Epithelial cell of proximal tubule (primary cell): ENCODE measurements around the gene SPTAN1. TPM values are rescaled to one million over a fixed set of nuclear protein-coding genes. Genes with fewer than 3 reads are reported as not detected.

ENCODE experiments used
- DNase-seq: peaks from one replicate; pipeline ENCODE4 v3.0.0-alpha.2; 2011; ENCODE audit warnings: low read depth
- H3K4me3 ChIP-seq: 2 replicates; pipeline ENCODE4 v1.5.1; 2011; ENCODE audit warnings: low read depth, mild to moderate bottlenecking, low read length
- total RNA-seq: library from RNA; depleted of rRNA; stranded (reverse); fragments of >200 nt; gene quantifications from 2 replicates; pipeline ENCODE4 v1.2.3, GENCODE V29; 2015
- TF ChIP-seq, protein P1 (sequence below): conservative IDR thresholded peaks from 2 replicates; pipeline ENCODE4 v1.5.1; 2012; ENCODE audit warnings: low read depth, mild to moderate bottlenecking, low read length

SPTAN1 gene
- total RNA-seq, 1 donor from 2014 or later = 193 TPM

- DNase-seq = no peak
- TF ChIP-seq, protein P1, sequence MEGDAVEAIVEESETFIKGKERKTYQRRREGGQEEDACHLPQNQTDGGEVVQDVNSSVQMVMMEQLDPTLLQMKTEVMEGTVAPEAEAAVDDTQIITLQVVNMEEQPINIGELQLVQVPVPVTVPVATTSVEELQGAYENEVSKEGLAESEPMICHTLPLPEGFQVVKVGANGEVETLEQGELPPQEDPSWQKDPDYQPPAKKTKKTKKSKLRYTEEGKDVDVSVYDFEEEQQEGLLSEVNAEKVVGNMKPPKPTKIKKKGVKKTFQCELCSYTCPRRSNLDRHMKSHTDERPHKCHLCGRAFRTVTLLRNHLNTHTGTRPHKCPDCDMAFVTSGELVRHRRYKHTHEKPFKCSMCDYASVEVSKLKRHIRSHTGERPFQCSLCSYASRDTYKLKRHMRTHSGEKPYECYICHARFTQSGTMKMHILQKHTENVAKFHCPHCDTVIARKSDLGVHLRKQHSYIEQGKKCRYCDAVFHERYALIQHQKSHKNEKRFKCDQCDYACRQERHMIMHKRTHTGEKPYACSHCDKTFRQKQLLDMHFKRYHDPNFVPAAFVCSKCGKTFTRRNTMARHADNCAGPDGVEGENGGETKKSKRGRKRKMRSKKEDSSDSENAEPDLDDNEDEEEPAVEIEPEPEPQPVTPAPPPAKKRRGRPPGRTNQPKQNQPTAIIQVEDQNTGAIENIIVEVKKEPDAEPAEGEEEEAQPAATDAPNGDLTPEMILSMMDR = no peak
- no peak overlapping the region for H3K4me3 ChIP-seq
These were observed 11.6 kb upstream of the SPTAN1 start for GRCh38 chr9:128540634-128541360.

DNA sequence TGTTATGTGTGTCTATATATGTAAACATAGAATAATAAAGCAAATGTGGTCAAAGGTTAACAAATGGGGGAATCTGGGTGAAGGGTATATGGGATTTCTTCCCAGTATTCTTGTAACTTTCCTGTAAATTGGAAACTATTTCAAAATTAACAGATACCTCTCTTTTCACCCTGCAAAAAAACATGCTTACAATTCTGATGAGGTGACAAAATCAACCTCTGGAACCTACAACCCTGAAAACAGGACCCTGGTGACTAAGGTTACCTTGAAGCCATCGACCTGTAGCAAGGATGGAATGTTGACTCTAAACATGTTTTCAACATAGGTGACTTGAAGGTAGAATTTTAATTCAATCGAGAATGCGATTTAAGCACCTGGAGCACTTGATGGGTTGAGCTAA lies 5.9 kb upstream of the SPTAN1 start:
- no peak overlapping the region for H3K4me3 ChIP-seq
- TF ChIP-seq, protein P1 = no peak
- no peak for DNase-seq

DNA sequence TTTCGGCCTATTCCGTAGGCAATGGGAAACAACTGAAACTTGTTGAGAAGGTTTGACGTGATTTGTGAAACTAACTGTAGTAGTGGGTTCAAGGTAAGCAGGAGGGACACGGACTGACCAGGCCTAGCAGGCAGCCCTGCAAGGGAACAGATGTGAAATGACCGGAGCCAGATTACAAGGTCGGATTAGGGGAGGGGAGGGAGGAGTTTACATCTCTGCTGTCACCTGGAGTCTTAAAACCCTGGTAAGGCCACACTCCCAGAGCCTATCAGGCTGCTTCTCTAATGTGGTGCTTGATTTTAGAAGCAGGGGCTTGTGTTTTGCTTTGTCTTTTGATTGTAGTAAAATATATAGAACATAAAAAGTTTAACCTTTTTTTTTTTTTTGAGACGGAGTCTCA lies 3.5 kb upstream of the SPTAN1 start:
- no peak for DNase-seq
- TF ChIP-seq, protein P1 = no peak
- H3K4me3 ChIP-seq = no peak overlapping the region

GRCh38 chr9:128550226-128550625 lies 2.2 kb upstream of the SPTAN1 start:
- TF ChIP-seq, protein P1 = no peak
- no peak for DNase-seq
- no peak overlapping the region for H3K4me3 ChIP-seq

DNA sequence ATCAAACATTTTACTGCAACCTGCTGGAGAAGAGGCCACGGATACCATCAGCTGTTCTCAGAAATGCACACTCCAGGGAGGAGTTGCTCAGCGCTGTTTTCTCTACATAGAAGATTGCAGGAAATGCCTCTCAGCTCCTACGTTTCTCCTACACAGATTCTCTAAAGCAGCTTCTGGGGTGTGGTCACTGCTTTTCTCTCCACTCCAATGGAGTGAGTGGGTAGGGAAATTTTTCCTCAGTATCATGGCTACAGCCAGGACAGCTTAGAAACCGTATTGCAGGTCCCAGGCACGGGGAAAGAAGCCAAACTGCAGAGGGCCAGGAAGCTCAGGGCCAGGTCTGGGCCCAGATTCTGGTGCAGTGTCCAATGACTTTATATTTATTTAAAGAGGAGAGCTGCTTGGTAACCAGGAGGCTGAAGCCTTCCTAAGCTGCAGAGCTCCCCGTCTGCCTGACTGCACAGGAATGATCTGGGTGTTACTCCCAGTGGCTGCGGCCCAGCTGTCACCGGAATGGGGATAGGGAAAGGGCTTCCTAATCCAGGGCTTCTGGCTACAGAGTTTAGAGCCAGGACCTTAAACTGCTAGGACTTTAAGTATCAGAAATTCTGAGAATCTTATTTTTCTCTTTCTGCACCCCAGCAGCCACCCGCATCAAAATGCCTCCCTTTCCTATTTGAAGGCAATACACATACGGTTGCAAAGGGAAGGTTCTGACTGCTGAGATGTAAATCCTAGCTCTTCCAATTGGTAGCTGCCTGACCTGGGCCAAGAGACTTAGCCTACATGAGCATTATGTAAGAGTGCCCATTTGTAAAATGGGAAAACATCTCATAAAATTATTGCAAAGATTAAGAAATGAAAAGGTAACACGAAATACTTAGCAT lies 1.4 kb upstream of the SPTAN1 start:
- no peak for DNase-seq
- H3K4me3 ChIP-seq = peak overlapping the region; percentile 83
- TF ChIP-seq, protein P1 = no peak

GRCh38 chr9:128551657-128552152 lies 682 bp upstream of the SPTAN1 start:
- DNase-seq = no peak

More at GRCh38 chr9:128551657-128552152, 682 bp upstream of the SPTAN1 start:
- TF ChIP-seq, protein P1 = no peak
- H3K4me3 ChIP-seq = peak overlapping the region; percentile 83
